ENCODE results near the gene UBE3D.

Gene UBE3D

GRCh38 chr6:83055366-83055964 is 10.2 kb downstream of the UBE3D start:
- TF ChIP-seq CTCF (IDR thresholded peaks at IDR 0.05; ENCODE audit: low read depth, low read length) = peak; percentile 63
- H3K4me3 ChIP-seq (ENCODE audit: low read depth, low read length) = no peak overlapping the region

DNA sequence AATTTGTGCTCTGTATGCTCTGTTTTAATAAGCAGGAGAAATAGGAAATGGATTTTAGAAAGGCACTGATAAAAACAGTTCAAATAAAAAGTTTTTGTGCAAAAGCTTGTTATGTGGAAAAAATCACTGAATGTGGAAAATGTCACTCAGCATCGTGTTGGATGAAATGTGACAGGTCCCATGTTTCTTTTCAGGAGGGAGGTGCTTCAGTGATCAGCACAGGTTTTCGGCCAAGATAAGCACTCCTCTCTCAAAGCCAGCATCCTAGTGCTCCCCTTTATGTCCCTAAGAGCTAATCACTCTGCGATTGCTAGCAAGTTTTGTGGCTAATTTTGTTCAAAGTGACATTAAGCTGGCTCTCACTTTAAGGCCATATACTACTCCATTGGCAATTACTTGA is 12.0 kb downstream of the UBE3D start:
- TF ChIP-seq CTCF (IDR thresholded peaks at IDR 0.05; ENCODE audit: low read depth, low read length) = no peak
- H3K4me3 ChIP-seq (ENCODE audit: low read depth, low read length) = no peak overlapping the region

GRCh38 chr6:83051377-83052172 is 14.1 kb downstream of the UBE3D start:
- H3K4me3 ChIP-seq (ENCODE audit: low read depth, low read length) = no peak overlapping the region
- no peak for TF ChIP-seq CTCF (IDR thresholded peaks at IDR 0.05; ENCODE audit: low read depth, low read length)

- no peak overlapping the region for H3K4me3 ChIP-seq (ENCODE audit: low read depth, low read length)
- TF ChIP-seq CTCF (IDR thresholded peaks at IDR 0.05; ENCODE audit: low read depth, low read length) = no peak
Observed at GRCh38 chr6:83047065-83047754, 18.4 kb downstream of the UBE3D start.

- H3K4me3 ChIP-seq (ENCODE audit: low read depth, low read length) = no peak overlapping the region
- TF ChIP-seq CTCF (IDR thresholded peaks at IDR 0.05; ENCODE audit: low read depth, low read length) = no peak
Observed at GRCh38 chr6:83044091-83044768, 21.4 kb downstream of the UBE3D start.

- TF ChIP-seq CTCF (IDR thresholded peaks at IDR 0.05; ENCODE audit: low read depth, low read length) = no peak
- no peak overlapping the region for H3K4me3 ChIP-seq (ENCODE audit: low read depth, low read length)
Observed at GRCh38 chr6:83042467-83043053, 23.1 kb downstream of the UBE3D start.
